GM18867 (cell line): ENCODE measurements around the gene TLL1.

Experiments used
- ATAC-seq: cut with Tn5 transposase; IDR thresholded peaks from one replicate; pipeline ENCODE4 v1.9.1; 2021; ENCODE audit warnings: mild to moderate bottlenecking, moderate library complexity; ENCODE audit not compliant: unreplicated experiment

TLL1 gene

GRCh38 chr4:166140951-166141350 is 267.9 kb downstream of the TLL1 start:
- no peak for ATAC-seq

GRCh38 chr4:166143227-166143626 is 270.2 kb downstream of the TLL1 start:
- ATAC-seq = peak; percentile 72

GRCh38 chr4:166144607-166145006 is 271.6 kb downstream of the TLL1 start:
- no peak for ATAC-seq

GRCh38 chr4:166146806-166147540 is 273.9 kb downstream of the TLL1 start:
- ATAC-seq = no peak
